GM23338 (cell line): ENCODE data around the gene TPP2. TPM values are rescaled to one million over a fixed set of nuclear protein-coding genes. Genes with fewer than 3 reads are reported as not detected.

Experiments used
- ATAC-seq: fragments of 200-7000 bp; cut with Tn5 transposase; 3 replicates; pipeline ENCODE4 v1.9.1; 2020
- DNase-seq: peaks from one replicate; pipeline ENCODE4 v3.0.0-alpha.2; 2015; ENCODE audit warnings: low spot score
- H2AFZ ChIP-seq: fragments of 200-600 bp; sonication (generic); 2 replicates; pipeline ENCODE4 v1.8.0; 2016; ENCODE audit warnings: antibody characterized with exemption, mild to moderate bottlenecking, moderate library complexity
- H3F3A ChIP-seq: fragments of 200-600 bp; sonication (generic); replicated peaks from 2 replicates; pipeline ENCODE4 v1.8.0; 2017; ENCODE audit warnings: antibody characterized with exemption, mixed run types, low read depth
- H3K27ac ChIP-seq: fragments of 200-600 bp; sonication (generic); 2 replicates; pipeline ENCODE4 v1.6.1; 2016; ENCODE audit warnings: low read depth
- H3K27me3 ChIP-seq: fragments of 200-600 bp; sonication (generic); 2 replicates; pipeline ENCODE4 v1.8.0; 2016; ENCODE audit warnings: mild to moderate bottlenecking, mixed run types, moderate library complexity; ENCODE audit not compliant: insufficient read depth
- H3K36me3 ChIP-seq: fragments of 200-600 bp; sonication (generic); 2 replicates; pipeline ENCODE4 v1.8.0; 2016; ENCODE audit warnings: mild to moderate bottlenecking; ENCODE audit not compliant: insufficient read depth
- H3K4me1 ChIP-seq: fragments of 200-600 bp; sonication (generic); 2 replicates; pipeline ENCODE4 v1.8.0; 2016; ENCODE audit warnings: mild to moderate bottlenecking, moderate library complexity; ENCODE audit not compliant: insufficient read depth
- H3K4me2 ChIP-seq: fragments of 200-600 bp; sonication (generic); 2 replicates; pipeline ENCODE4 v1.7.1; 2017; ENCODE audit warnings: mixed run types
- H3K4me3 ChIP-seq: fragments of 200-600 bp; sonication (generic); 2 replicates; pipeline ENCODE4 v1.6.1; 2016; ENCODE audit warnings: mixed run types
- H3K79me2 ChIP-seq: fragments of 200-600 bp; sonication (generic); replicated peaks from 2 replicates; pipeline ENCODE4 v1.8.0; 2017; ENCODE audit warnings: mild to moderate bottlenecking; ENCODE audit not compliant: insufficient read depth
- H3K9me2 ChIP-seq: fragments of 200-600 bp; sonication (generic); 2 replicates; pipeline ENCODE4 v1.8.0; 2017; ENCODE audit not compliant: insufficient read depth
- H4K20me1 ChIP-seq: fragments of 200-600 bp; sonication (generic); replicated peaks from 2 replicates; pipeline ENCODE4 v1.8.0; 2017; ENCODE audit warnings: mild to moderate bottlenecking; ENCODE audit not compliant: insufficient read depth
- H3K27ac Mint-ChIP-seq: 2 replicates; pipeline ENCODE4 v1.8.0; 2020; ENCODE audit warnings: inconsistent platforms, mild to moderate bottlenecking, moderate library complexity, mixed read lengths
- H3K27me3 Mint-ChIP-seq: 3 replicates; pipeline ENCODE4 v1.8.0; 2022; ENCODE audit warnings: low read depth, mild to moderate bottlenecking, moderate library complexity, mixed read lengths, inconsistent platforms; ENCODE audit not compliant: insufficient read depth, poor library complexity
- H3K36me3 Mint-ChIP-seq: 3 replicates; pipeline ENCODE4 v1.8.0; 2021; ENCODE audit warnings: low read depth, mild to moderate bottlenecking, inconsistent platforms, moderate library complexity, mixed read lengths
- H3K4me1 Mint-ChIP-seq: 3 replicates; pipeline ENCODE4 v1.8.0; 2020; ENCODE audit warnings: mild to moderate bottlenecking, inconsistent platforms, mixed read lengths
- H3K4me3 Mint-ChIP-seq: 3 replicates; pipeline ENCODE4 v1.8.0; 2021; ENCODE audit warnings: moderate library complexity, mild to moderate bottlenecking, inconsistent platforms, mixed read lengths
- H3K9me3 Mint-ChIP-seq: 3 replicates; pipeline ENCODE4 v1.8.0; 2020; ENCODE audit warnings: moderate library complexity, mild to moderate bottlenecking, inconsistent platforms, mixed read lengths
- CREB1 ChIP-seq: fragments of 250-450 bp; sonication (Bioruptor Pico); IDR thresholded peaks from 2 replicates; pipeline ENCODE4 v1.5.0; 2020; ENCODE audit warnings: low read depth, mild to moderate bottlenecking, moderate library complexity
- CTCF ChIP-seq, 2 experiments: fragments of 200-600 bp in 1 of 2; sonication (generic) in 1 of 2; conservative IDR thresholded peaks; 2 replicates each; pipeline versions ENCODE4 v1.5.1 to v1.6.1; 2016 to 2017; ENCODE audit warnings: antibody characterized with exemption in 2 of 2, low read depth in 2 of 2, mild to moderate bottlenecking in 2 of 2, moderate library complexity in 1 of 2
- EZH2 ChIP-seq: fragments of 200-600 bp; sonication (generic); IDR thresholded peaks from one replicate; pipeline ENCODE4 v1.8.0; 2017; ENCODE audit warnings: antibody characterized with exemption, mild to moderate bottlenecking, low read depth; ENCODE audit not compliant: unreplicated experiment
- EZH2phosphoT487 ChIP-seq: fragments of 200-600 bp; sonication (generic); IDR thresholded peaks from one replicate; pipeline ENCODE4 v1.8.1; 2018; ENCODE audit warnings: antibody characterized with exemption; ENCODE audit not compliant: unreplicated experiment
- JUNB ChIP-seq: IDR thresholded peaks from one replicate; pipeline ENCODE4 v1.6.1; 2016; ENCODE audit warnings: antibody characterized with exemption; ENCODE audit not compliant: unreplicated experiment
- NANOG ChIP-seq: IDR thresholded peaks from 2 replicates; pipeline ENCODE4 v1.6.1; 2016; ENCODE audit warnings: antibody characterized with exemption, borderline replicate concordance
- POLR2AphosphoS5 ChIP-seq: IDR thresholded peaks from 2 replicates; pipeline ENCODE4 v1.6.1; 2016; ENCODE audit warnings: antibody characterized with exemption, low read depth
- STAT1 ChIP-seq: IDR thresholded peaks from one replicate; pipeline ENCODE4 v1.6.1; 2016; ENCODE audit warnings: antibody characterized with exemption; ENCODE audit not compliant: unreplicated experiment
- ZNF114 ChIP-seq: fragments of 250-450 bp; sonication (Bioruptor Pico); IDR thresholded peaks from 2 replicates; pipeline ENCODE4 v1.5.0; 2020; ENCODE audit warnings: mild to moderate bottlenecking, moderate library complexity
- ZNF331 ChIP-seq: fragments of 250-450 bp; sonication (Bioruptor Pico); IDR thresholded peaks from 2 replicates; pipeline ENCODE4 v1.5.0; 2020; ENCODE audit warnings: low read depth, mild to moderate bottlenecking, moderate library complexity
- ZNF462 ChIP-seq: fragments of 250-450 bp; sonication (Bioruptor Pico); IDR thresholded peaks from 2 replicates; pipeline ENCODE4 v1.5.0; 2020; ENCODE audit warnings: mild to moderate bottlenecking, moderate library complexity
- polyA plus RNA-seq: library from polyadenylated mRNA; unstranded; fragments of >200 nt; fragmentation: Nextera tagmentation; extraction: Ambion mirVana; gene quantifications from 2 replicates; pipeline ENCODE4 v1.2.1, GENCODE V29; 2016
- total RNA-seq: library from RNA; depleted of rRNA; stranded (reverse); fragments of >200 nt; shearing (Covaris generic); gene quantifications from 2 replicates; pipeline ENCODE4 v1.2.3, GENCODE V29; 2014
- TF ChIP-seq, protein P1 (sequence below): IDR thresholded peaks from one replicate; pipeline ENCODE4 v1.6.1; 2018; ENCODE audit warnings: antibody characterized with exemption; ENCODE audit not compliant: unreplicated experiment

The TPP2 gene
- total and polyA plus RNA-seq, 2 experiments from 2014 or later: 56.6 to 111 TPM

- no peaks in the 10 kb centered on the region for H3K4me1 ChIP-seq
- H3K79me2 ChIP-seq: no peaks in the 10 kb centered on the region
- H4K20me1 ChIP-seq: no peaks in the 10 kb centered on the region
- H3K4me3 ChIP-seq: no peak overlapping the region
- H3K36me3 ChIP-seq: no peaks in the 10 kb centered on the region
- no peaks in the 10 kb centered on the region for H3K9me2 ChIP-seq
- Mint-ChIP-seq H3K4me1 (no peaks in the 10 kb centered on the region), H3K27me3 (no peaks in the 10 kb centered on the region), H3K36me3 (no peaks in the 10 kb centered on the region), H3K27ac (no peak overlapping the region), H3K9me3 (no peaks in the 10 kb centered on the region; the same call in 2 of the 3 replicates), H3K4me3 (no peak overlapping the region)
- TF ChIP-seq CREB1 (no peak), JUNB (no peak), STAT1 (no peak), POLR2AphosphoS5 (no peak), EZH2 (no peak), ZNF331 (CRISPR knock-in tag) (no peak), CTCF (conservative IDR thresholded peaks at IDR 0.05; ENCODE audit: low read depth in 2 of 2) (no peak), EZH2phosphoT487 (no peak)
- H3K27me3 ChIP-seq: no peaks in the 10 kb centered on the region
- DNase-seq: no peak
- no peak overlapping the region for H2AFZ ChIP-seq
- no peak overlapping the region for H3K27ac ChIP-seq
- H3K4me2 ChIP-seq: no peak overlapping the region
- H3F3A ChIP-seq: no peaks in the 10 kb centered on the region
- no peak for ATAC-seq
Observed at GRCh38 chr13:102707467-102707866, 110.7 kb downstream of the TPP2 start.

DNA sequence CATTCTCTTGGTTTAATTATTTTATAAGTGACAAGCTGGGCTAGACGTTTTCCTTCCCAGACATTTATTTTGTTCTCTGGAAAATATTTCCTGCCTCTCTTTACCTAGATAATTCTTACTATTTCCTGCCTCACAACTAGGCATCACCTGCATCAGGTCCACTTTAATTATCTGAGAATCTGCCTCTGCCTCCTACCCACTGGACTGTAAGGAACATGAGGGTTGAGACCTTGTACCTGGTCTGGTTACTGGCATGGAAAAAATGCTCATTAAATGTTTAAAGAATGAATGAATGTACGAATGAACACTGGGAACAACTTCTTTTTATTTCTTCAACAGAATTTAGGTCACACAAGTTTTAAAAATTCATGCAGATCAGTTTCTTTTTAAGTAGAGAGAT, 111.4 kb downstream of the TPP2 start:
- no peaks in the 10 kb centered on the region for H3K4me1 ChIP-seq
- H3F3A ChIP-seq: no peaks in the 10 kb centered on the region
- H3K27me3 ChIP-seq: no peaks in the 10 kb centered on the region
- H3K36me3 ChIP-seq: no peaks in the 10 kb centered on the region
- no peak overlapping the region for H3K27ac ChIP-seq
- Mint-ChIP-seq H3K9me3 (no peaks in the 10 kb centered on the region; the same call in 2 of the 3 replicates), H3K4me3 (no peak overlapping the region), H3K4me1 (no peaks in the 10 kb centered on the region), H3K27me3 (no peaks in the 10 kb centered on the region), H3K36me3 (no peaks in the 10 kb centered on the region), H3K27ac (no peak overlapping the region)
- H3K79me2 ChIP-seq: no peaks in the 10 kb centered on the region
- H3K4me2 ChIP-seq: no peak overlapping the region
- DNase-seq (no peak), ATAC-seq (no peak)
- no peak overlapping the region; the same call in 1 of the 2 replicates for H2AFZ ChIP-seq
- no peaks in the 10 kb centered on the region for H3K9me2 ChIP-seq
- H4K20me1 ChIP-seq: no peaks in the 10 kb centered on the region
- H3K4me3 ChIP-seq: no peak overlapping the region
- TF ChIP-seq EZH2 (no peak), STAT1 (no peak), POLR2AphosphoS5 (no peak), ZNF114 (no peak), NANOG (no peak), ZNF462 (CRISPR knock-in tag) (no peak), JUNB (no peak)
- TF ChIP-seq, protein P1, sequence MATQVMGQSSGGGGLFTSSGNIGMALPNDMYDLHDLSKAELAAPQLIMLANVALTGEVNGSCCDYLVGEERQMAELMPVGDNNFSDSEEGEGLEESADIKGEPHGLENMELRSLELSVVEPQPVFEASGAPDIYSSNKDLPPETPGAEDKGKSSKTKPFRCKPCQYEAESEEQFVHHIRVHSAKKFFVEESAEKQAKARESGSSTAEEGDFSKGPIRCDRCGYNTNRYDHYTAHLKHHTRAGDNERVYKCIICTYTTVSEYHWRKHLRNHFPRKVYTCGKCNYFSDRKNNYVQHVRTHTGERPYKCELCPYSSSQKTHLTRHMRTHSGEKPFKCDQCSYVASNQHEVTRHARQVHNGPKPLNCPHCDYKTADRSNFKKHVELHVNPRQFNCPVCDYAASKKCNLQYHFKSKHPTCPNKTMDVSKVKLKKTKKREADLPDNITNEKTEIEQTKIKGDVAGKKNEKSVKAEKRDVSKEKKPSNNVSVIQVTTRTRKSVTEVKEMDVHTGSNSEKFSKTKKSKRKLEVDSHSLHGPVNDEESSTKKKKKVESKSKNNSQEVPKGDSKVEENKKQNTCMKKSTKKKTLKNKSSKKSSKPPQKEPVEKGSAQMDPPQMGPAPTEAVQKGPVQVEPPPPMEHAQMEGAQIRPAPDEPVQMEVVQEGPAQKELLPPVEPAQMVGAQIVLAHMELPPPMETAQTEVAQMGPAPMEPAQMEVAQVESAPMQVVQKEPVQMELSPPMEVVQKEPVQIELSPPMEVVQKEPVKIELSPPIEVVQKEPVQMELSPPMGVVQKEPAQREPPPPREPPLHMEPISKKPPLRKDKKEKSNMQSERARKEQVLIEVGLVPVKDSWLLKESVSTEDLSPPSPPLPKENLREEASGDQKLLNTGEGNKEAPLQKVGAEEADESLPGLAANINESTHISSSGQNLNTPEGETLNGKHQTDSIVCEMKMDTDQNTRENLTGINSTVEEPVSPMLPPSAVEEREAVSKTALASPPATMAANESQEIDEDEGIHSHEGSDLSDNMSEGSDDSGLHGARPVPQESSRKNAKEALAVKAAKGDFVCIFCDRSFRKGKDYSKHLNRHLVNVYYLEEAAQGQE: no peak
